T-helper 1 cell treated with Interleukin-12 subunit alpha and Interleukin-12 subunit beta and Interleukin-4 antibody, amounts not matched to agents 30 μg/mL and 1 μg/mL, for 36 hours (primary cell): ENCODE results near the gene MGARP.
"Not testable (repeated sequence)": the region's sequence is repeated elsewhere in the genome, so short reads cannot be mapped to it uniquely, and the experiment has no call there.

Experiments
- H3K27ac Mint-ChIP-seq: one replicate; pipeline ENCODE4 v1.8.0; 2021; ENCODE audit warnings: mild to moderate bottlenecking, mixed read lengths
- H3K27me3 Mint-ChIP-seq: one replicate; pipeline ENCODE4 v1.8.0; 2021; ENCODE audit warnings: low read depth, mixed read lengths
- H3K36me3 Mint-ChIP-seq: one replicate; pipeline ENCODE4 v1.8.0; 2021; ENCODE audit warnings: low read depth, mixed read lengths
- H3K4me1 Mint-ChIP-seq: one replicate; pipeline ENCODE4 v1.8.0; 2021; ENCODE audit warnings: low read depth, mixed read lengths
- H3K4me3 Mint-ChIP-seq: one replicate; pipeline ENCODE4 v1.8.0; 2021; ENCODE audit warnings: mild to moderate bottlenecking, moderate library complexity, mixed read lengths
- H3K9me3 Mint-ChIP-seq: one replicate; pipeline ENCODE4 v1.8.0; 2021; ENCODE audit warnings: mixed read lengths

The MGARP gene

DNA sequence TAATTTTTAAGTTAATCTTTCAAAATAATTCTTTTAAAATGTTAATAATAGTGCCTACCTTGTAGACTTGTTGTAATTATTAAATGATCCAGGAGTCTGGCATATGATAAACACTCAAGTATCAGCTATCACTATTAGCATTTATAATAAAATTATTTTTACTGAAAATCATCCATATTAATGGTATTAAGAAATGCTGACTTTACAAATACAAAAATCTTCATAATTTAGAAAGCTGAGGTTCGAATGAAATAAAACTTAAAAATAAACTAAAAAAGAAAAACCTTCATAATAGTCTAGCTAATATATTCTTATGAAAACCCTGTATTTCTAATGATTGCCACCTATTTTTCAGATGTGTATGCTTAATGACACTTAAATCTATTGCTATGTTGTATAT, 5.2 kb downstream of the MGARP start:
- Mint-ChIP-seq H3K27ac (no peak overlapping the region), H3K4me1 (peaks cover 10% of the 10 kb centered on the region), H3K27me3 (peaks cover 43% of the 10 kb centered on the region), H3K36me3 (peaks cover 2% of the 10 kb centered on the region), H3K4me3 (no peak overlapping the region), H3K9me3 (no peaks in the 10 kb centered on the region)

DNA sequence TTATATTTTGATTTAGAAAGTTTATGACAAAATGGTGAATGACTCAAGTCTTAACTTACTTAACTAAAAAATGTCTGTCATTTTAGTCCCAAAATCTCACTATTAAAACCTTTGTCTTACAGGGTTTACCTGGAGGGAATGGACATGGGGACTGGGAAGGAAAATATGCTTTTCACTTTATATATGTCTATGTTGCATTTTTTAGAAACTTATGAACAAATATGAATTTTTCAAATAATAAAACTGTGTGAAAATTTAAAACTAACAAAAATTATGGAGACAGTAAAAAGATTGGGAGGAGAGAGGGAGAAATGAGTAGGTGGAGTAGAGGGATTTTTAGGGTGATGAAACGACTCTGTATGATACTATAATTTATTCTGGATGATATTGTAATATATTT, 6.2 kb downstream of the MGARP start:
- H3K27me3 Mint-ChIP-seq, result peaks cover 36% of the 10 kb centered on the region
- no peak overlapping the region for H3K4me3 Mint-ChIP-seq
- H3K9me3 Mint-ChIP-seq, result no peaks in the 10 kb centered on the region
- no peak overlapping the region for H3K27ac Mint-ChIP-seq
- H3K36me3 Mint-ChIP-seq, result no peaks in the 10 kb centered on the region
- peaks cover 2% of the 10 kb centered on the region for H3K4me1 Mint-ChIP-seq

DNA sequence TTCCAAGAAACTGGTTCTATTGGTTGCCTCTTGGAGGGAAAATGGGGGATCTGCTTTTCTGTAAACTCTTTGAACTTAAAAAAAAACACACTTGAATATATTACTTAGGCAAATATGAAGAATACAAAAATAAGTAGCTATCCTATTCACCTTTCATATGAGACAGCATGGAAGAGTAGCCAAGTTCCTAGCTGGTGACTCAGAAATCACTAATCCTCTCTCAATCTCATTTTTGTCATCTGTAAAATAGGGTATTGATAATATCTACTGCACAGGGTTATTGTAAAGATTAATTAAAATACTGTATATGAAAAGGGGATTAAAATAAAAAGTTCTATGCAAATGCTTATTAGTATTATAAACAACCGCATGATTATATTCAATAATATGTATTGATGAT, 12.7 kb downstream of the MGARP start:
- Mint-ChIP-seq H3K27ac (no peak overlapping the region), H3K9me3 (no peaks in the 10 kb centered on the region), H3K36me3 (no peaks in the 10 kb centered on the region), H3K4me3 (no peak overlapping the region), H3K27me3 (peaks cover 24% of the 10 kb centered on the region), H3K4me1 (peaks cover 18% of the 10 kb centered on the region)

GRCh38 chr4:139266583-139267257, 13.3 kb downstream of the MGARP start:
- Mint-ChIP-seq H3K4me3 (peak overlapping the region; percentile 69), H3K36me3 (no peaks in the 10 kb centered on the region), H3K27me3 (peaks cover 26% of the 10 kb centered on the region), H3K4me1 (peaks cover 18% of the 10 kb centered on the region), H3K27ac (peak overlapping the region; percentile 50), H3K9me3 (no peaks in the 10 kb centered on the region)

DNA sequence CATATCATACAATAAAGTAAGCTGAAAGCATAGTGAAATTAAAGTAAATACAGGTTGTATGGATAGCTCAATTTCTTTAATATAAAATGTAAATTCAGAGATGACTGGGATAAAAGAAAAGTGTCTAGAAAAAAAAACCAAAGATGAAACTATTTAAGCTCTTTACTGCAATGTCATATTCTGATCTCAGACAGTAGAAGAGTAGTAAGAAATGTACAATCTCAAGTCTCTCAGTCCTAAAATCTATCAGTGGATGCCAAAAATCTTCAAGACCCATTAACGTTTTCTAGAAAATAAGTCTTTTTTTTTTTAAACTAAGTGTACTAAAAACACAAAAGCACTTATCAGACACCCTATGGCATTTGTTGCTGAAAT, 13.8 kb downstream of the MGARP start:
- Mint-ChIP-seq H3K36me3 (no peaks in the 10 kb centered on the region), H3K4me1 (peaks cover 18% of the 10 kb centered on the region), H3K27ac (peak overlapping the region; percentile 50), H3K27me3 (peaks cover 28% of the 10 kb centered on the region), H3K4me3 (peak overlapping the region; percentile 69), H3K9me3 (no peaks in the 10 kb centered on the region)

GRCh38 chr4:139265654-139266053, 14.4 kb downstream of the MGARP start:
- Mint-ChIP-seq H3K27me3 (peaks cover 28% of the 10 kb centered on the region), H3K36me3 (no peaks in the 10 kb centered on the region), H3K4me3 (no peak overlapping the region), H3K27ac (no peak overlapping the region), H3K9me3 (no peaks in the 10 kb centered on the region), H3K4me1 (peaks cover 18% of the 10 kb centered on the region)

GRCh38 chr4:139256349-139256748, 23.7 kb downstream of the MGARP start:
- Mint-ChIP-seq H3K27ac (no peak overlapping the region), H3K4me3 (no peak overlapping the region), H3K4me1 (no peaks in the 10 kb centered on the region), H3K27me3 (peaks cover 8% of the 10 kb centered on the region), H3K36me3 (no peaks in the 10 kb centered on the region), H3K9me3 (no peaks in the 10 kb centered on the region)

- not testable (repeated sequence) for H3K9me3 Mint-ChIP-seq, H3K36me3 Mint-ChIP-seq, H3K27ac Mint-ChIP-seq, H3K27me3 Mint-ChIP-seq, H3K4me1 Mint-ChIP-seq, H3K4me3 Mint-ChIP-seq
Observed at GRCh38 chr4:139255581-139255980, 24.4 kb downstream of the MGARP start.

DNA sequence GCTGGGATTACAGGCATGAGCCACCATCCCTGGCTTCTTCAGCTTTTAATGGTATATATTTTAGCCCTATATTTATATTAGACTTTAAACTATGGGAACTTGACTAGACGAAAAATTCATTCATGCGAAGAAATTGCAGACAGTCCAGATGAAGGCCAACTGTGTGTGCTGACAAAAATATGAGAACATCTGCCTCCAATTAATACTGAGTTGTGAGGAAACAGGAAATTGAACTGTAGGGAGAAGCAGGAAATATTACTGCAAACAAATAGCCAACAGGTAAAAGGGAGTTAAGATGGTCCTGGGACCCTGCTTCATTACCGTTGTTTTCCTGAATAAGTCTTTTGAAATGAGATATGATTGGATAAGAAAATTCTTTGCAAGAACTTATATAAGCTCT, 26.3 kb downstream of the MGARP start:
- Mint-ChIP-seq H3K9me3 (no peaks in the 10 kb centered on the region), H3K4me1 (no peaks in the 10 kb centered on the region), H3K4me3 (no peak overlapping the region), H3K36me3 (no peaks in the 10 kb centered on the region), H3K27me3 (peaks cover 4% of the 10 kb centered on the region), H3K27ac (no peak overlapping the region)

GRCh38 chr4:139253046-139253445, 27.0 kb downstream of the MGARP start:
- no peaks in the 10 kb centered on the region for H3K4me1 Mint-ChIP-seq
- no peak overlapping the region for H3K4me3 Mint-ChIP-seq
- H3K9me3 Mint-ChIP-seq, result no peaks in the 10 kb centered on the region
- no peak overlapping the region for H3K27ac Mint-ChIP-seq
- peaks cover 4% of the 10 kb centered on the region for H3K27me3 Mint-ChIP-seq
- H3K36me3 Mint-ChIP-seq, result no peaks in the 10 kb centered on the region

GRCh38 chr4:139247700-139248238, 32.3 kb downstream of the MGARP start:
- no peaks in the 10 kb centered on the region for H3K36me3 Mint-ChIP-seq
- no peak overlapping the region for H3K27ac Mint-ChIP-seq
- H3K4me3 Mint-ChIP-seq, result no peak overlapping the region
- H3K9me3 Mint-ChIP-seq, result no peaks in the 10 kb centered on the region
- no peaks in the 10 kb centered on the region for H3K27me3 Mint-ChIP-seq
- H3K4me1 Mint-ChIP-seq, result no peaks in the 10 kb centered on the region

DNA sequence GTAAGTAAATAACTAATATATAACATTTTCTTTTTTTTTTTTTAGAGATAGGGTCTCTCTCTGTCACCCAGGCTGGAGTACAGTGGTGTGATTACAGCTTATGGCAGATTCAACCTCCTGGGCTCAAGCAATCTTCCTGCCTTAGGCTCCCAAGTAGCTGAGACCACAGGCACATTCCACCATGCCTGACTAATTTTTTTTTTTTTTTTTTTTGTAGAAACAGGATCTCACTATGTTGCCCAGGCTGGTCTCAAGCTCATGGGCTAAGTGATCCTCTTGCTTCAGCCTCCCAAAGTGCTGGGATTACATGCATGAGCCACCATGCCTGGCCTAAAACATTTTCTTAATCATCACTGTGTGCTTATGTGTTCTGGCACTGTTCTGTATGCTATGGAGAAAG, 32.8 kb downstream of the MGARP start:
- H3K36me3 Mint-ChIP-seq, result no peaks in the 10 kb centered on the region
- no peaks in the 10 kb centered on the region for H3K27me3 Mint-ChIP-seq
- no peak overlapping the region for H3K27ac Mint-ChIP-seq
- no peak overlapping the region for H3K4me3 Mint-ChIP-seq
- no peaks in the 10 kb centered on the region for H3K9me3 Mint-ChIP-seq
- no peaks in the 10 kb centered on the region for H3K4me1 Mint-ChIP-seq

- Mint-ChIP-seq H3K4me3 (no peak overlapping the region), H3K36me3 (no peaks in the 10 kb centered on the region), H3K9me3 (no peaks in the 10 kb centered on the region), H3K4me1 (no peaks in the 10 kb centered on the region), H3K27ac (no peak overlapping the region), H3K27me3 (no peaks in the 10 kb centered on the region)
Observed at GRCh38 chr4:139246166-139246565, 33.9 kb downstream of the MGARP start.

GRCh38 chr4:139245590-139245989, 34.4 kb downstream of the MGARP start:
- Mint-ChIP-seq H3K9me3 (no peaks in the 10 kb centered on the region), H3K4me1 (no peaks in the 10 kb centered on the region), H3K27ac (no peak overlapping the region), H3K4me3 (no peak overlapping the region), H3K27me3 (no peaks in the 10 kb centered on the region), H3K36me3 (no peaks in the 10 kb centered on the region)

DNA sequence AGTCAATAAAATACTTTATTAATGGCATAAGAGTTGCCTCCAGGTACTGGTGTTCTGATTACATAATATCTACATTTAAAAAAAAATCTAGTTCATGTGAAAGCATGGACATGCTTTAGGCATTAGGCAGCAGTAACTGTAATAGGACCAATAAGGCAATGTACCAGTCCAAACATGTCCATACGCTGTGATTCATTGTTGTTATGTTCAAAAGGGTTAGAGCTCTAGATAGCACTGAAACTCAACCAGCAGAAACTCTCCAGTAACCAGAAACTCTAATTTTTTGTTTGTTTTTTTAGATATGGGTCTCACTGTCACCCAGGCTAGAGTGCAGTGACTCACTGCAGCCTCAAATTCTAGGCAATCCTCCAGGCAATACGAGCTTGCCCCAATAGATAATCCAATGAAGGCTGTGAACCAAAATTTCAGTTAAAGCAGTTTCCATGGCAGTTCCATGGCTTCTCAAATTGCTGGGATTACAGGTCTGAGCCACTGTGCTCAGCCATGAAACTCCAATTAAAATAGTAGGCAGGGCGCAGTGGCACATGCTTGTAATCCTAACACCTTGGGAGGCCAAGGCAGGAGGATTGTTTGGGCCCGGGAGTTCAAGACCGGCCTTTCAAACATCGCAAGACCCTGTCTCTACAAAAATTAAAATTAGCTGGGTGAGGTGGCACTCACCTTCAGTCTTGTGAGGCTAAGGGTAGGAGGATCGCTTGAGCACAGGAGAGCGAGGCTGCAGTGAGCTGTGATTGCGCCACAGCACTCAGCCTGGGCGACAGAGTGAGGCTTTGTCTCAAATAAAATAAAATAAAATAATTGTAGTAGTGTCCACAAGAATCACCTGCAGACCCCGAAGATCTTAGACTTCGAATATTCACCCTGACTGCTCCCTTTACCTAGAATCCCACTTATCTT, 36.3 kb downstream of the MGARP start:
- H3K9me3 Mint-ChIP-seq, result peaks cover 3% of the 10 kb centered on the region
- no peak overlapping the region for H3K27ac Mint-ChIP-seq
- H3K36me3 Mint-ChIP-seq, result no peaks in the 10 kb centered on the region
- no peak overlapping the region for H3K4me3 Mint-ChIP-seq
- H3K27me3 Mint-ChIP-seq, result peaks cover 7% of the 10 kb centered on the region
- no peaks in the 10 kb centered on the region for H3K4me1 Mint-ChIP-seq
